Measurements from ENCODE around the gene CDH16.

- TF ChIP-seq, protein P1, sequence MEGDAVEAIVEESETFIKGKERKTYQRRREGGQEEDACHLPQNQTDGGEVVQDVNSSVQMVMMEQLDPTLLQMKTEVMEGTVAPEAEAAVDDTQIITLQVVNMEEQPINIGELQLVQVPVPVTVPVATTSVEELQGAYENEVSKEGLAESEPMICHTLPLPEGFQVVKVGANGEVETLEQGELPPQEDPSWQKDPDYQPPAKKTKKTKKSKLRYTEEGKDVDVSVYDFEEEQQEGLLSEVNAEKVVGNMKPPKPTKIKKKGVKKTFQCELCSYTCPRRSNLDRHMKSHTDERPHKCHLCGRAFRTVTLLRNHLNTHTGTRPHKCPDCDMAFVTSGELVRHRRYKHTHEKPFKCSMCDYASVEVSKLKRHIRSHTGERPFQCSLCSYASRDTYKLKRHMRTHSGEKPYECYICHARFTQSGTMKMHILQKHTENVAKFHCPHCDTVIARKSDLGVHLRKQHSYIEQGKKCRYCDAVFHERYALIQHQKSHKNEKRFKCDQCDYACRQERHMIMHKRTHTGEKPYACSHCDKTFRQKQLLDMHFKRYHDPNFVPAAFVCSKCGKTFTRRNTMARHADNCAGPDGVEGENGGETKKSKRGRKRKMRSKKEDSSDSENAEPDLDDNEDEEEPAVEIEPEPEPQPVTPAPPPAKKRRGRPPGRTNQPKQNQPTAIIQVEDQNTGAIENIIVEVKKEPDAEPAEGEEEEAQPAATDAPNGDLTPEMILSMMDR (IDR thresholded peaks at IDR 0.05; ENCODE audit: poor library complexity) = no peak
- TF ChIP-seq EZH2 (IDR thresholded peaks at IDR 0.05; ENCODE audit: borderline replicate concordance) = no peak
Observed at GRCh38 chr16:66918803-66919568, at the start of gene CDH16.

Measured in hepatocyte (in vitro differentiated cells).